ENCODE results near the gene TXNL4B. TPM values are rescaled to one million over a fixed set of nuclear protein-coding genes. Genes with fewer than 3 reads are reported as not detected.

Gene TXNL4B
- total and polyA plus RNA-seq, 2 experiments from 2014 or later = 3.6 to 5.1 TPM

GRCh38 chr16:72126429-72126765 lies 33.0 kb upstream of the TXNL4B start:
- Histone ChIP-seq H3K27ac (no peak overlapping the region), H3K36me3 (no peaks in the 10 kb centered on the region), H3K4me1 (ENCODE audit: low read depth) (no peaks in the 10 kb centered on the region), H3K27me3 (no peaks in the 10 kb centered on the region), H3K9me3 (ENCODE audit: low read depth) (no peaks in the 10 kb centered on the region), H3K4me3 (no peak overlapping the region)
- DNase-seq (ENCODE audit: low read depth in 1 of 2, low spot score in 1 of 2) = peak in 1 of 2 donors; percentile 6
- TF ChIP-seq CTCF (IDR thresholded peaks at IDR 0.05; ENCODE audit: low read depth, low read length) = no peak

DNA sequence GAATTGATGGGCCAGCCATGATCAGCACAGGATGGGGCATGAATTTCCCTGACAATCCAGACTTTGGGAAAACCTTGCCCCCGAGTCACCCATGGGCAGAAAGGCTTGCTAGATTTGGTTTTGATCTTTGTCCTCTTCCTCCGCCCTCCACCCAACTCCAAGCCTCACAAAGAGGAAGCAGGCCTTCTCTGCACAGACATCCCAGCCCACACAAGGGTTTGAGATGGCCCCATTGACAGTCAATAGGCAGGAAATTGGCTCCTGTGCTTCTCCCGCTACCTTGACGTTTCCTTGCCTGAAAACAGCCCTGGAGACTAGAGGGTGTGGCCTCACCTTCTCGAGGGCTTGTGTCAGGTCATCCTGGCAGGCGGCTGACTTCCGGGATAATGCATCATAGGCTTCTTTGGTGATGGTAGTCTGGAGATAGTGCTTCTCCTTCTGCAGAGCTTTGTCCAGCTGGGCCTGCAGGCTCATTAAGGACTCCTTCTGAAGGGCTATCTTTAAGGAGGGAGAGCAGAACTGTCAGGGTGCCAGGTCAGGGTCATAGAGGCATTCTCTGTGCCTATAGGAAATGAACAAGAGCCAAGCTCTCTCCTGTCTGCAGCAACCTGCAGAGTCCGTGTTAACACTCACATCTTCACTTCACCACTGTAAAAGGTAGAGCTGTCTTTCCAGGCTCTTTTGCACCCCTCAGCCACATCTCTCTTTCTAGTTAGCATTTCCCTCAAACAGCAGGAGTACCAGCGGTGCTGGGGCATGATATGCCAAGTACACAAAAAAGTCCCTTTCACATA lies 32.4 kb upstream of the TXNL4B start:
- H3K27me3 ChIP-seq = no peaks in the 10 kb centered on the region
- no peak for DNase-seq (ENCODE audit: low read depth in 1 of 2, low spot score in 1 of 2)
- no peaks in the 10 kb centered on the region for H3K36me3 ChIP-seq
- H3K4me1 ChIP-seq (ENCODE audit: low read depth) = no peaks in the 10 kb centered on the region
- no peaks in the 10 kb centered on the region for H3K9me3 ChIP-seq (ENCODE audit: low read depth)
- no peak overlapping the region for H3K27ac ChIP-seq
- no peak for TF ChIP-seq CTCF (IDR thresholded peaks at IDR 0.05; ENCODE audit: low read depth, low read length)
- H3K4me3 ChIP-seq = no peak overlapping the region

DNA sequence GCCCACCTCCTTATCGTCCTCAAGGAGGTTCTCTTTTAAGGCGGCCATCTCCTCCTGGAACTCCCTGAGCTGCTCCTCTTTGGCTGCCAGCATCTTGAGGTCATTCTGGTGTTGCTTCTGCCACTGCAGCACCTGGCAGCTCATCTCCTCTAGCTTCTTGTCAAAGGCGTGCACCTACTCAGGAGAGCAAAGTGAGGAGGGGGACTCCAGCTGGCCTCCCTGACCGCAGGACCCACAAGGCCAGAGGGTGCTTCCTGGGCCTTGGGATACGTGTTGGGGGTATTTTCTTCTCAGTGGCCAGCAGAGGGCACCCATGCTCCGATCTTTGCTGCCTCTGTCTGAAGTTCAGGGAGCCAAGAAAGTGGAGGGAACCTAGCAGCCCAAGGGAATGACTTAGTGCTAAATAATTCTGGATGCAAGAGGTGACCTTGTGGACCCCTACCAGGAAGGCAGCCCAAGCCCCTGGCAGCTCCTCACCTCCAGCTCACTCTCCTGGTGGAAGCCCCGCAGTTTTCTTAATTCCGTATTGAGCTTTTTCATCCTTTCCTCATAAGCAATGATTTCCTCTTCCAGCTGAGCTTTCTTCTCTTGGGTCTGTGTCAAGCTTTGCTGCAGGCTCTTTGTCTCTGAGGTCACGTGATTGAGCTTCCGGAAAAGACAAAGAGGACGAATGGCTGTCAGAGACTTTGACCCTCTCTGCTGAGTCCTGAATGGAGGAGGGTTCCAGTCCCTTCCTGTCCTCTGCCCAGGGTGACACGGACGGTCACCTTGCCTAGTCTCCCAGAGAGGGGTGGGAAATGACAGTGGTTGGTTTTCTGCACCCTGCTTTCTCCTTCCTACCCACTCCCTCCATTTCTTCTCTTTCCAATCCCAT lies 31.6 kb upstream of the TXNL4B start:
- peak; percentile 75 to 87 for DNase-seq (ENCODE audit: low read depth in 1 of 2, low spot score in 1 of 2)
- Histone ChIP-seq H3K4me1 (ENCODE audit: low read depth) (no peaks in the 10 kb centered on the region), H3K9me3 (ENCODE audit: low read depth) (no peaks in the 10 kb centered on the region), H3K27me3 (no peaks in the 10 kb centered on the region), H3K4me3 (no peak overlapping the region), H3K36me3 (no peaks in the 10 kb centered on the region), H3K27ac (no peak overlapping the region)
- peak; percentile 80 for TF ChIP-seq CTCF (IDR thresholded peaks at IDR 0.05; ENCODE audit: low read depth, low read length)

DNA sequence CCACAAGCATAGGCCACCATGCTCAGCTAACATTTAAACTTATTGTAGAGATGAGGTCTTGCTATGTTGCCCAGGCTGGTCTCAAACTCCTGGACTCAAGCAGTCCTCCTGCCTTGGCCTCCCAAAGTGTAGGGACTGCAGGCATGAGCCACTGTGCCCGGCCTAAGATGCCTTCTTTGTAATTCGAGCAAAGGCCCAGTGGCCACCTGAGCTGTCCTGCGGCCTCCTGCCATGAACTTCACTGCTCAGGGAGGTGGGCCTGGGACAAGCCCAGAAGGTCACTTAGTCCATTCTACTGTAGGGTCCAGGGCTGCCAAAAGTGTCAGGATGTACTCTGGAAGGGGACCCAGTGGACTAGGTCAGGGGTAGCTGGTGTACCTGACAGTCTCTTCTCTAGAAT lies 30.7 kb upstream of the TXNL4B start:
- Histone ChIP-seq H3K27me3 (no peaks in the 10 kb centered on the region), H3K4me3 (no peak overlapping the region), H3K4me1 (ENCODE audit: low read depth) (no peaks in the 10 kb centered on the region), H3K9me3 (ENCODE audit: low read depth) (no peaks in the 10 kb centered on the region), H3K27ac (no peak overlapping the region), H3K36me3 (no peaks in the 10 kb centered on the region)
- DNase-seq (ENCODE audit: low read depth in 1 of 2, low spot score in 1 of 2) = no peak
- no peak for TF ChIP-seq CTCF (IDR thresholded peaks at IDR 0.05; ENCODE audit: low read depth, low read length)

- Histone ChIP-seq H3K36me3 (no peaks in the 10 kb centered on the region), H3K9me3 (ENCODE audit: low read depth) (no peaks in the 10 kb centered on the region), H3K4me3 (no peak overlapping the region), H3K27me3 (no peaks in the 10 kb centered on the region), H3K4me1 (ENCODE audit: low read depth) (no peaks in the 10 kb centered on the region), H3K27ac (no peak overlapping the region)
- DNase-seq (ENCODE audit: low read depth in 1 of 2, low spot score in 1 of 2) = no peak
- no peak for TF ChIP-seq CTCF (IDR thresholded peaks at IDR 0.05; ENCODE audit: low read depth, low read length)
Observed at GRCh38 chr16:72123426-72123825, 30.0 kb upstream of the TXNL4B start.
